Lung (tissue), 12 donors: ENCODE measurements around the gene CYSTM1. TPM values are rescaled to one million over a fixed set of nuclear protein-coding genes. Genes with fewer than 3 reads are reported as not detected.

ENCODE experiments used
- ATAC-seq: fragments of 200-7000 bp; cut with Tn5 transposase; one replicate; pipeline ENCODE4 v1.9.1; 2020; ENCODE audit warnings: moderate number of reproducible peaks; ENCODE audit not compliant: insufficient read depth, low FRiP score
- DNase-seq, 3 donors: peaks; one replicate each; pipeline ENCODE4 v3.0.0-alpha.2; 2013 to 2017
- H3K27ac ChIP-seq, 2 donors: one replicate each; pipeline ENCODE4 v1.5.1; 2013; ENCODE audit warnings: mild to moderate bottlenecking in 2 of 2, moderate library complexity in 2 of 2, control low read depth in 1 of 2, inconsistent platforms in 1 of 2, low read depth in 1 of 2, low read length in 1 of 2
- H3K27me3 ChIP-seq, 3 donors: one replicate each; pipeline ENCODE4 v1.5.1; 2013; ENCODE audit warnings: low read length in 2 of 3; ENCODE audit not compliant: control insufficient read depth in 3 of 3, insufficient read depth in 3 of 3
- H3K36me3 ChIP-seq, 4 donors: one replicate each; pipeline ENCODE4 v1.5.1; 2013; ENCODE audit warnings: low read length in 4 of 4, mild to moderate bottlenecking in 1 of 4, moderate library complexity in 1 of 4; ENCODE audit not compliant: control insufficient read depth in 4 of 4, insufficient read depth in 4 of 4
- H3K4me1 ChIP-seq, 5 donors: one replicate each; pipeline ENCODE4 v1.5.1; 2013; ENCODE audit warnings: low read length in 5 of 5, mild to moderate bottlenecking in 2 of 5, moderate library complexity in 1 of 5; ENCODE audit not compliant: control insufficient read depth in 5 of 5, insufficient read depth in 5 of 5
- H3K4me3 ChIP-seq: one replicate; pipeline ENCODE4 v1.5.1; 2013; ENCODE audit warnings: mild to moderate bottlenecking, control low read depth, moderate library complexity
- H3K9ac ChIP-seq, 2 donors: one replicate each; pipeline ENCODE4 v1.5.1; 2013; ENCODE audit warnings: low read length in 2 of 2, control low read depth in 1 of 2; ENCODE audit not compliant: insufficient read depth in 1 of 2
- H3K9me3 ChIP-seq, 4 donors: one replicate each; pipeline ENCODE4 v1.5.1; 2013; ENCODE audit warnings: low read length in 3 of 4, mild to moderate bottlenecking in 1 of 4, moderate library complexity in 1 of 4; ENCODE audit not compliant: control insufficient read depth in 4 of 4, insufficient read depth in 3 of 4
- WGBS, 2 donors: extraction: QIAGEN DNeasy Blood & Tissue Kit; methylation state at CpG; one replicate each; pipeline ENCODE4 v1.1.7; 2013; 5-methylcytosine and 5-hydroxymethylcytosine counted together
- polyA plus RNA-seq, 2 donors: library from polyadenylated mRNA; stranded (reverse); fragments of 200-250 nt; gene quantifications; one replicate each; pipeline ENCODE4 v1.2.1, GENCODE V29; 2013
- total RNA-seq, 2 donors: library from RNA; depleted of rRNA in 1 of 2; stranded (reverse); fragments of >200 nt in 1 of 2; gene quantifications; one replicate each; pipeline ENCODE4 v1.2.1, GENCODE V29; 2014 to 2021
- TF ChIP-seq, protein P1 (sequence below): IDR thresholded peaks from 2 replicates; pipeline ENCODE4 v1.5.1; 2012; ENCODE audit warnings: mild to moderate bottlenecking; ENCODE audit errors: control extremely low read depth, extremely low read depth
- donor health status: control.
- donor health status: control.
- donor health status: Bipolar disorder and iron deficiency.
- donor health status: healthy.
- donor health status: DM: yes; HTN: yes; CAD: no.

CYSTM1 gene
- total and polyA plus RNA-seq, 4 donors: 37.1 to 274 (median 107) TPM

GRCh38 chr5:140250386-140250785 is 75.4 kb downstream of the CYSTM1 start:
- Histone ChIP-seq H3K27me3 (no peaks in the 10 kb centered on the region), H3K27ac (no peak overlapping the region), H3K9ac (no peak overlapping the region), H3K4me1 (peaks cover 0 to 30% (median 6%) of the 10 kb centered on the region in 5 donors), H3K9me3 (no peaks in the 10 kb centered on the region), H3K36me3 (peaks cover 0 to 12% (median 3%) of the 10 kb centered on the region in 4 donors), H3K4me3 (no peak overlapping the region)
- DNase-seq (no peak), ATAC-seq (no peak)
- TF ChIP-seq, protein P1, sequence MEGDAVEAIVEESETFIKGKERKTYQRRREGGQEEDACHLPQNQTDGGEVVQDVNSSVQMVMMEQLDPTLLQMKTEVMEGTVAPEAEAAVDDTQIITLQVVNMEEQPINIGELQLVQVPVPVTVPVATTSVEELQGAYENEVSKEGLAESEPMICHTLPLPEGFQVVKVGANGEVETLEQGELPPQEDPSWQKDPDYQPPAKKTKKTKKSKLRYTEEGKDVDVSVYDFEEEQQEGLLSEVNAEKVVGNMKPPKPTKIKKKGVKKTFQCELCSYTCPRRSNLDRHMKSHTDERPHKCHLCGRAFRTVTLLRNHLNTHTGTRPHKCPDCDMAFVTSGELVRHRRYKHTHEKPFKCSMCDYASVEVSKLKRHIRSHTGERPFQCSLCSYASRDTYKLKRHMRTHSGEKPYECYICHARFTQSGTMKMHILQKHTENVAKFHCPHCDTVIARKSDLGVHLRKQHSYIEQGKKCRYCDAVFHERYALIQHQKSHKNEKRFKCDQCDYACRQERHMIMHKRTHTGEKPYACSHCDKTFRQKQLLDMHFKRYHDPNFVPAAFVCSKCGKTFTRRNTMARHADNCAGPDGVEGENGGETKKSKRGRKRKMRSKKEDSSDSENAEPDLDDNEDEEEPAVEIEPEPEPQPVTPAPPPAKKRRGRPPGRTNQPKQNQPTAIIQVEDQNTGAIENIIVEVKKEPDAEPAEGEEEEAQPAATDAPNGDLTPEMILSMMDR: no peak
- 69 to 81% methylated on average over 6 of the region's 6 CpGs for WGBS, 2 donors

- no peaks in the 10 kb centered on the region for H3K9me3 ChIP-seq
- TF ChIP-seq, protein P1: no peak
- H3K36me3 ChIP-seq: peaks cover 0 to 6% (median 3%) of the 10 kb centered on the region in 4 donors
- peak overlapping the region in 1 of 2 donors; percentile 19 for H3K27ac ChIP-seq
- no peak overlapping the region for H3K9ac ChIP-seq
- ATAC-seq (no peak), DNase-seq (no peak)
- no peak overlapping the region for H3K4me3 ChIP-seq
- peaks cover 4 to 29% (median 6%) of the 10 kb centered on the region in 5 donors for H3K4me1 ChIP-seq
- no peaks in the 10 kb centered on the region for H3K27me3 ChIP-seq
- 18 to 42% methylated on average over 5 of the region's 5 CpGs for WGBS, 2 donors
Observed at GRCh38 chr5:140251527-140251973, 76.6 kb downstream of the CYSTM1 start.

DNA sequence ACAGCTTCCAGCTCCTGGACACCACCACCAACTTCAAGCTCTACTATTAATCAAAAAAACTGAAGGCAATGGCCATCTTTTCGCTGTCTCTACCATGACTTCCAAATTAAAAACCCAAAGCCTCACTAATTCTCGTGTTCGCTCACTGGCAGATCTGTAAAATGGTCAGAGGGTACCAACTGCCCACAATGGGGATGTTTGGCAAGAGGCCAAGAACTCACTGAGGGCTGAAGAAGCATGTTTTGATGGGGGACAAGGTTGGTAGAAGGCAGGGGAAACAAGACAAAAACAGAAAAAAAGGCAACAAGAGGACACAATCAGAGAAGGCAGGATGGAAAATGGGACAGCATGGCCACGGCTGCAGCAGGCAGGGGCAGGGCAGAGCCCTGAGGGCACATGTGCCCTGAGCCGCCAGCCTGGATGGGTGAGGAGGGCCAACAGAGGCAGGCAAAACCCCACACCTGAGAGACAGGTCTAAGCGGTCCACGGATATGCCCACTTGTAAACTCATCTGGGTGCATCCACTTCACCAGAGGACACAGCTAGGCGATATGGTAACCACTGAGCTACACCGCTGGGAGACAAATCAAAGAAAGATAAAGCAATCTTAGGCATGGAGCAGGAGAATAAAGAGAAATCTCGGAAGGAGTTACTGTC is 77.6 kb downstream of the CYSTM1 start:
- Histone ChIP-seq H3K36me3 (peaks cover 0 to 7% (median 3%) of the 10 kb centered on the region in 4 donors), H3K4me3 (no peak overlapping the region), H3K27me3 (no peaks in the 10 kb centered on the region), H3K4me1 (peaks cover 4 to 29% (median 6%) of the 10 kb centered on the region in 5 donors), H3K27ac (peak overlapping the region; percentile 27 to 64), H3K9me3 (no peaks in the 10 kb centered on the region), H3K9ac (no peak overlapping the region)
- WGBS, 2 donors: 95 to 96% methylated on average over 10 of the region's 10 CpGs
- DNase-seq (no peak), ATAC-seq (no peak)
- TF ChIP-seq, protein P1: no peak
